SK-N-SH (cell line): ENCODE measurements around the gene ZEB2. TPM values are rescaled to one million over a fixed set of nuclear protein-coding genes. Genes with fewer than 3 reads are reported as not detected.

ENCODE experiments used
- CTCF ChIA-PET: fragments of 300-600, 350-600 bp; formaldehyde crosslinking; extraction: SDS; loops from one replicate; lab custom pipeline; 2021; lab: Yijun Ruan, JAX
- POLR2A ChIA-PET: fragments of 350-600 bp; sonication (Branson Sonifier 250); formaldehyde crosslinking; extraction: SDS; loops from one replicate; lab custom pipeline; 2020; ENCODE audit warnings: antibody characterized with exemption, inconsistent platforms; lab: Yijun Ruan, JAX
- DNase-seq: peaks from one replicate; pipeline ENCODE4 v3.0.0; 2012
- H2AFZ ChIP-seq: fragments of 200-600 bp; sonication (generic); 2 replicates; pipeline ENCODE4 v1.8.1; 2016; ENCODE audit warnings: antibody characterized with exemption, mild to moderate bottlenecking, low read depth
- H3F3A ChIP-seq: fragments of 200-600 bp; sonication (generic); replicated peaks from 2 replicates; pipeline ENCODE3; 2016; ENCODE audit warnings: antibody characterized with exemption, mild to moderate bottlenecking; ENCODE audit not compliant: insufficient read depth
- H3K27ac ChIP-seq, 2 experiments: fragments of 200-500 bp in 1 of 2; fragments of 200-600 bp in 1 of 2; sonication (Bioruptor generic) in 1 of 2; sonication (generic), shearing (Covaris generic) in 1 of 2; 2 replicates each; pipeline versions ENCODE4 v1.5.1 to v1.6.1; 2014 to 2016; ENCODE audit warnings: low read depth in 2 of 2, inconsistent platforms in 1 of 2, low read length in 1 of 2, mild to moderate bottlenecking in 1 of 2, mixed read lengths in 1 of 2
- H3K27me3 ChIP-seq: fragments of 200-600 bp; sonication (generic), shearing (Covaris generic); 2 replicates; pipeline ENCODE4 v1.6.1; 2016; ENCODE audit warnings: mixed run types; ENCODE audit not compliant: insufficient read depth
- H3K36me3 ChIP-seq, 2 experiments: fragments of 200-500 bp in 1 of 2; fragments of 200-600 bp in 1 of 2; sonication (Bioruptor generic) in 1 of 2; sonication (generic) in 1 of 2; replicated peaks in 1 of 2; 2 replicates each; pipeline versions ENCODE3 to v1.5.1; 2014 to 2016; ENCODE audit warnings: low read length in 1 of 2, mild to moderate bottlenecking in 1 of 2; ENCODE audit not compliant: insufficient read depth in 2 of 2, control insufficient read depth in 1 of 2
- H3K4me1 ChIP-seq, 2 experiments: fragments of 200-500 bp in 1 of 2; fragments of 200-600 bp in 1 of 2; sonication (Bioruptor generic) in 1 of 2; sonication (generic), shearing (Covaris generic) in 1 of 2; 2 replicates each; pipeline versions ENCODE4 v1.5.1 to v1.6.1; 2014 to 2016; ENCODE audit warnings: low read depth in 1 of 2, low read length in 1 of 2, mixed run types in 1 of 2; ENCODE audit not compliant: insufficient read depth in 2 of 2, control insufficient read depth in 1 of 2
- H3K4me2 ChIP-seq: fragments of 200-600 bp; sonication (generic), shearing (Covaris generic); 2 replicates; pipeline ENCODE4 v1.6.1; 2017; ENCODE audit warnings: mixed run types
- H3K4me3 ChIP-seq, 2 experiments: fragments of 200-500 bp in 1 of 2; fragments of 200-600 bp in 1 of 2; sonication (Bioruptor generic) in 1 of 2; sonication (generic), shearing (Covaris generic) in 1 of 2; 2 replicates each; pipeline versions ENCODE4 v1.5.1 to v1.8.1; 2014 to 2016; ENCODE audit warnings: low read depth in 2 of 2, inconsistent platforms in 1 of 2, low read length in 1 of 2, mild to moderate bottlenecking in 1 of 2, mixed read lengths in 1 of 2, moderate library complexity in 1 of 2
- H3K79me2 ChIP-seq: fragments of 200-600 bp; sonication (generic); 2 replicates; pipeline ENCODE4 v1.8.1; 2017; ENCODE audit warnings: mild to moderate bottlenecking; ENCODE audit not compliant: insufficient read depth
- H3K9ac ChIP-seq: fragments of 200-600 bp; sonication (generic); 2 replicates; pipeline ENCODE4 v1.6.1; 2017; ENCODE audit warnings: mixed run types
- H3K9me2 ChIP-seq: fragments of 200-600 bp; sonication (generic); 2 replicates; pipeline ENCODE4 v1.6.1; 2017; ENCODE audit warnings: mixed run types
- H3K9me3 ChIP-seq: fragments of 200-600 bp; sonication (generic); 2 replicates; pipeline ENCODE4 v1.6.1; 2017; ENCODE audit warnings: mixed run types, mild to moderate bottlenecking, moderate library complexity
- H4K20me1 ChIP-seq: fragments of 200-600 bp; sonication (generic); 2 replicates; pipeline ENCODE4 v1.6.1; 2017; ENCODE audit warnings: mild to moderate bottlenecking, mixed run types; ENCODE audit not compliant: insufficient read depth
- CHD2 ChIP-seq: fragments of 150-350 bp; IDR thresholded peaks from 2 replicates; pipeline ENCODE4 v1.6.1; 2018; ENCODE audit warnings: low read length; ENCODE audit not compliant: partially characterized antibody
- FOXJ3 ChIP-seq: sonication (generic); formaldehyde crosslinking; IDR thresholded peaks from 2 replicates; pipeline ENCODE4 v1.5.1; 2020; ENCODE audit warnings: mild to moderate bottlenecking, missing genetic modification reagents
- FOXM1 ChIP-seq: IDR thresholded peaks from 2 replicates; pipeline ENCODE4 v1.4.0; 2012; ENCODE audit warnings: low read depth, mild to moderate bottlenecking
- JUND ChIP-seq: IDR thresholded peaks from 2 replicates; pipeline ENCODE4 v1.4.0; 2012
- MAX ChIP-seq: IDR thresholded peaks from 2 replicates; pipeline ENCODE4 v1.4.0; 2012; ENCODE audit warnings: low read depth
- MEF2A ChIP-seq: IDR thresholded peaks from 2 replicates; pipeline ENCODE4 v1.4.0; 2012; ENCODE audit warnings: low read depth, borderline replicate concordance
- MXI1 ChIP-seq: IDR thresholded peaks from 2 replicates; pipeline ENCODE4 v1.6.1; 2012; ENCODE audit warnings: mild to moderate bottlenecking, low read depth, low read length, improper control_type of control experiment
- POLR2AphosphoS5 ChIP-seq: IDR thresholded peaks from 2 replicates; pipeline ENCODE4 v1.6.1; 2012; ENCODE audit warnings: low read depth, low read length
- RAD21 ChIP-seq: IDR thresholded peaks from 2 replicates; pipeline ENCODE4 v1.6.1; 2012; ENCODE audit warnings: mild to moderate bottlenecking, low read length
- RCOR1 ChIP-seq: fragments of 150-350 bp; IDR thresholded peaks from 2 replicates; pipeline ENCODE4 v1.6.1; 2017; ENCODE audit warnings: antibody characterized with exemption, low read length
- SIN3A ChIP-seq: IDR thresholded peaks from 2 replicates; pipeline ENCODE4 v1.6.1; 2012; ENCODE audit warnings: low read depth, mild to moderate bottlenecking, low read length, moderate library complexity, borderline replicate concordance
- TAF1 ChIP-seq: IDR thresholded peaks from 2 replicates; pipeline ENCODE4 v1.6.1; 2012; ENCODE audit warnings: low read depth, mild to moderate bottlenecking, low read length, moderate library complexity, borderline replicate concordance
- TEAD4 ChIP-seq: IDR thresholded peaks from 2 replicates; pipeline ENCODE4 v1.4.0; 2012; ENCODE audit warnings: mild to moderate bottlenecking, borderline replicate concordance; ENCODE audit not compliant: insufficient read depth
- YY1 ChIP-seq: IDR thresholded peaks from 2 replicates; pipeline ENCODE4 v1.4.0; 2012; ENCODE audit warnings: low read depth, mild to moderate bottlenecking
- ZBTB33 ChIP-seq: IDR thresholded peaks from 2 replicates; pipeline ENCODE4 v1.4.0; 2012; ENCODE audit warnings: low read depth, borderline replicate concordance
- WGBS: methylation state at CpG from one replicate; pipeline ENCODE4 v1.1.6; 2017; ENCODE audit warnings: low lambda C conversion rate; 5-methylcytosine and 5-hydroxymethylcytosine counted together
- polyA plus RNA-seq, 3 experiments: library from polyadenylated mRNA; depleted of rRNA; stranded (reverse); fragments of >200 nt; gene quantifications; 2 replicates each; pipeline ENCODE4 v1.2.3, GENCODE V29; 2012
- TF ChIP-seq, protein P1 (sequence below): fragments of 150-350 bp; IDR thresholded peaks from 2 replicates; pipeline ENCODE4 v1.6.1; 2017; ENCODE audit warnings: antibody characterized with exemption, low read length, low read depth, borderline replicate concordance
- TF ChIP-seq, protein P2 (sequence below): fragments of 200-600 bp; sonication (generic); IDR thresholded peaks from 2 replicates; pipeline ENCODE4 v1.6.1; 2017; ENCODE audit warnings: antibody characterized with exemption, mild to moderate bottlenecking, moderate library complexity

The ZEB2 gene
- polyA plus RNA-seq, 1 of the 3 experiments (the other 2 are of a cell fraction) = 16.3 TPM

- ChIA-PET CTCF (interaction anchor here (1.2 kb wide), 1 partner anchor 10 kb away, joined by 4 read pairs; no protein-coding TSS in a partner anchor), POLR2A (interaction anchor here (0.6 kb wide), 1 partner anchor 32 kb away, joined by 3 read pairs; no protein-coding TSS in a partner anchor)
- Histone ChIP-seq H3K27ac (peak overlapping the region in 1 of 2 experiments; percentile 1; a peak in 1 of 4 replicates), H3K4me1 (peaks cover 6 to 15% of the 10 kb centered on the region in 2 experiments; a peak in 3 of 4 replicates), H3F3A (peaks cover 19% of the 10 kb centered on the region), H3K27me3 (no peaks in the 10 kb centered on the region), H3K9ac (no peak overlapping the region), H3K9me2 (no peaks in the 10 kb centered on the region), H4K20me1 (peaks cover 38% of the 10 kb centered on the region; the same call in 1 of the 2 replicates), H3K79me2 (peaks cover 78% of the 10 kb centered on the region), H3K36me3 (peaks cover 6 to 33% of the 10 kb centered on the region in 2 experiments), H3K4me3 (no peak overlapping the region), H3K9me3 (no peaks in the 10 kb centered on the region), H2AFZ (no peak overlapping the region), H3K4me2 (no peak overlapping the region)
- TF ChIP-seq FOXM1 (no peak), SIN3A (no peak), RAD21 (no peak), CHD2 (no peak), MXI1 (no peak), MAX (no peak), TAF1 (no peak), RCOR1 (no peak), YY1 (no peak), POLR2AphosphoS5 (no peak)
- TF ChIP-seq, protein P1, sequence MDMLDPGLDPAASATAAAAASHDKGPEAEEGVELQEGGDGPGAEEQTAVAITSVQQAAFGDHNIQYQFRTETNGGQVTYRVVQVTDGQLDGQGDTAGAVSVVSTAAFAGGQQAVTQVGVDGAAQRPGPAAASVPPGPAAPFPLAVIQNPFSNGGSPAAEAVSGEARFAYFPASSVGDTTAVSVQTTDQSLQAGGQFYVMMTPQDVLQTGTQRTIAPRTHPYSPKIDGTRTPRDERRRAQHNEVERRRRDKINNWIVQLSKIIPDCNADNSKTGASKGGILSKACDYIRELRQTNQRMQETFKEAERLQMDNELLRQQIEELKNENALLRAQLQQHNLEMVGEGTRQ = no peak
- no peak for DNase-seq
- 85% methylated on average over 6 of the region's 6 CpGs for WGBS
Measured at GRCh38 chr2:144481109-144481508, 38.8 kb downstream of the ZEB2 start.

- TF ChIP-seq JUND (no peak), MEF2A (no peak), TAF1 (no peak), FOXJ3 (CRISPR knock-in tag) (no peak), ZBTB33 (no peak), TEAD4 (no peak)
- TF ChIP-seq, protein P2, sequence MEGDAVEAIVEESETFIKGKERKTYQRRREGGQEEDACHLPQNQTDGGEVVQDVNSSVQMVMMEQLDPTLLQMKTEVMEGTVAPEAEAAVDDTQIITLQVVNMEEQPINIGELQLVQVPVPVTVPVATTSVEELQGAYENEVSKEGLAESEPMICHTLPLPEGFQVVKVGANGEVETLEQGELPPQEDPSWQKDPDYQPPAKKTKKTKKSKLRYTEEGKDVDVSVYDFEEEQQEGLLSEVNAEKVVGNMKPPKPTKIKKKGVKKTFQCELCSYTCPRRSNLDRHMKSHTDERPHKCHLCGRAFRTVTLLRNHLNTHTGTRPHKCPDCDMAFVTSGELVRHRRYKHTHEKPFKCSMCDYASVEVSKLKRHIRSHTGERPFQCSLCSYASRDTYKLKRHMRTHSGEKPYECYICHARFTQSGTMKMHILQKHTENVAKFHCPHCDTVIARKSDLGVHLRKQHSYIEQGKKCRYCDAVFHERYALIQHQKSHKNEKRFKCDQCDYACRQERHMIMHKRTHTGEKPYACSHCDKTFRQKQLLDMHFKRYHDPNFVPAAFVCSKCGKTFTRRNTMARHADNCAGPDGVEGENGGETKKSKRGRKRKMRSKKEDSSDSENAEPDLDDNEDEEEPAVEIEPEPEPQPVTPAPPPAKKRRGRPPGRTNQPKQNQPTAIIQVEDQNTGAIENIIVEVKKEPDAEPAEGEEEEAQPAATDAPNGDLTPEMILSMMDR = no peak
- H3K36me3 ChIP-seq = peaks cover 8 to 24% of the 10 kb centered on the region in 2 experiments
- no peak overlapping the region for H3K4me2 ChIP-seq
- H3K9ac ChIP-seq = no peak overlapping the region
- CTCF ChIA-PET = interaction anchor here (1.2 kb wide), 1 partner anchor 9 kb away, joined by 4 read pairs; no protein-coding TSS in a partner anchor
- H3K27me3 ChIP-seq = no peaks in the 10 kb centered on the region
- no peak overlapping the region for H3K4me3 ChIP-seq
- WGBS = 100% methylated on average over 1 of the region's 1 CpG
- no peaks in the 10 kb centered on the region for H3K9me3 ChIP-seq
- peaks cover 6 to 15% of the 10 kb centered on the region in 2 experiments; a peak in 3 of 4 replicates for H3K4me1 ChIP-seq
- H3K27ac ChIP-seq = peak overlapping the region in 1 of 2 experiments; percentile 3; a peak in 1 of 4 replicates
- DNase-seq = no peak
- no peak overlapping the region for H2AFZ ChIP-seq
- peaks cover 38% of the 10 kb centered on the region; the same call in 1 of the 2 replicates for H4K20me1 ChIP-seq
- H3K9me2 ChIP-seq = no peaks in the 10 kb centered on the region
- POLR2A ChIA-PET = no interaction called here
- H3K79me2 ChIP-seq = peaks cover 78% of the 10 kb centered on the region
- H3F3A ChIP-seq = peaks cover 19% of the 10 kb centered on the region
Measured at GRCh38 chr2:144480285-144480684, 39.6 kb downstream of the ZEB2 start.
